SH-SY5Y (cell line): ENCODE data around the gene INF2.

ENCODE experiments used
- GATA2 ChIP-seq: IDR thresholded peaks from 2 replicates; pipeline ENCODE4 v1.6.1; 2011; ENCODE audit warnings: mild to moderate bottlenecking, low read depth, low read length
- GATA3 ChIP-seq: IDR thresholded peaks from 2 replicates; pipeline ENCODE4 v1.6.1; 2011; ENCODE audit warnings: low read depth, mild to moderate bottlenecking, low read length, moderate library complexity

GRCh38 chr14:104703269-104703668 lies 13.9 kb downstream of the INF2 start:
- TF ChIP-seq GATA2 = no peak
- no peak for TF ChIP-seq GATA3
